Calu3 (cell line): ENCODE measurements around the gene ZG16B. TPM values are rescaled to one million over a fixed set of nuclear protein-coding genes. Genes with fewer than 3 reads are reported as not detected.

ENCODE experiments used
- BruUV-seq: library from RNA; stranded (reverse); fragments of 400-500 nt; replicated peaks from 2 replicates; lab custom pipeline; 2021; lab: Mats Ljungman, UMichigan
- CTCF ChIA-PET: fragments of 300-600 bp; sonication (Branson Sonifier 250); formaldehyde crosslinking; loops from one replicate; lab custom pipeline; 2022; ENCODE audit warnings: antibody characterized with exemption; lab: Charles Lee
- DNase-seq: peaks from one replicate; pipeline ENCODE4 v3.0.0; 2022
- H3K27ac Mint-ChIP-seq: one replicate; pipeline ENCODE4 v1.8.0; 2022; ENCODE audit warnings: mixed read lengths; ENCODE audit not compliant: unreplicated experiment
- H3K27me3 Mint-ChIP-seq: one replicate; pipeline ENCODE4 v1.8.0; 2022; ENCODE audit warnings: mixed read lengths; ENCODE audit not compliant: unreplicated experiment
- H3K36me3 Mint-ChIP-seq: one replicate; pipeline ENCODE4 v1.8.0; 2022; ENCODE audit warnings: mild to moderate bottlenecking, moderate library complexity, mixed read lengths; ENCODE audit not compliant: insufficient read depth, unreplicated experiment
- H3K4me1 Mint-ChIP-seq: one replicate; pipeline ENCODE4 v1.8.0; 2022; ENCODE audit warnings: mild to moderate bottlenecking, low read depth, mixed read lengths; ENCODE audit not compliant: unreplicated experiment
- H3K4me3 Mint-ChIP-seq: one replicate; pipeline ENCODE4 v1.8.0; 2022; ENCODE audit warnings: mild to moderate bottlenecking, low read depth, moderate library complexity, mixed read lengths; ENCODE audit not compliant: unreplicated experiment
- H3K9me3 Mint-ChIP-seq: one replicate; pipeline ENCODE4 v1.8.0; 2022; ENCODE audit warnings: low read depth, mixed read lengths; ENCODE audit not compliant: unreplicated experiment
- intact Hi-C: fragments of 100-400 bp; cut with micrococcal nuclease; formaldehyde crosslinking; loops from one replicate; pipeline ENCODE4 v1.10.0; 2022; ENCODE audit not compliant: unreplicated experiment
- total RNA-seq: library from RNA; stranded (reverse); gene quantifications from 2 replicates; pipeline ENCODE4 v1.2.3, GENCODE V29; 2022
- TF ChIP-seq, protein P1 (sequence below): fragments of 200-600 bp; IDR thresholded peaks from one replicate; pipeline ENCODE4 v1.8.0; 2022; ENCODE audit warnings: antibody characterized with exemption; ENCODE audit not compliant: unreplicated experiment

Gene ZG16B
- total RNA-seq, 1 experiment from 2014 or later = 10.3 TPM

GRCh38 chr16:2817340-2818271, 12.5 kb upstream of the ZG16B start:
- intact Hi-C loops = no loop called here
- CTCF ChIA-PET = no interaction called here
- Mint-ChIP-seq H3K27me3 (no peaks in the 10 kb centered on the region), H3K4me1 (peaks cover 20% of the 10 kb centered on the region), H3K27ac (no peak overlapping the region), H3K4me3 (no peak overlapping the region), H3K9me3 (no peaks in the 10 kb centered on the region), H3K36me3 (no peaks in the 10 kb centered on the region)
- no peak for DNase-seq
- TF ChIP-seq, protein P1, sequence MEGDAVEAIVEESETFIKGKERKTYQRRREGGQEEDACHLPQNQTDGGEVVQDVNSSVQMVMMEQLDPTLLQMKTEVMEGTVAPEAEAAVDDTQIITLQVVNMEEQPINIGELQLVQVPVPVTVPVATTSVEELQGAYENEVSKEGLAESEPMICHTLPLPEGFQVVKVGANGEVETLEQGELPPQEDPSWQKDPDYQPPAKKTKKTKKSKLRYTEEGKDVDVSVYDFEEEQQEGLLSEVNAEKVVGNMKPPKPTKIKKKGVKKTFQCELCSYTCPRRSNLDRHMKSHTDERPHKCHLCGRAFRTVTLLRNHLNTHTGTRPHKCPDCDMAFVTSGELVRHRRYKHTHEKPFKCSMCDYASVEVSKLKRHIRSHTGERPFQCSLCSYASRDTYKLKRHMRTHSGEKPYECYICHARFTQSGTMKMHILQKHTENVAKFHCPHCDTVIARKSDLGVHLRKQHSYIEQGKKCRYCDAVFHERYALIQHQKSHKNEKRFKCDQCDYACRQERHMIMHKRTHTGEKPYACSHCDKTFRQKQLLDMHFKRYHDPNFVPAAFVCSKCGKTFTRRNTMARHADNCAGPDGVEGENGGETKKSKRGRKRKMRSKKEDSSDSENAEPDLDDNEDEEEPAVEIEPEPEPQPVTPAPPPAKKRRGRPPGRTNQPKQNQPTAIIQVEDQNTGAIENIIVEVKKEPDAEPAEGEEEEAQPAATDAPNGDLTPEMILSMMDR = no peak
- BruUV-seq = no TSS peak

DNA sequence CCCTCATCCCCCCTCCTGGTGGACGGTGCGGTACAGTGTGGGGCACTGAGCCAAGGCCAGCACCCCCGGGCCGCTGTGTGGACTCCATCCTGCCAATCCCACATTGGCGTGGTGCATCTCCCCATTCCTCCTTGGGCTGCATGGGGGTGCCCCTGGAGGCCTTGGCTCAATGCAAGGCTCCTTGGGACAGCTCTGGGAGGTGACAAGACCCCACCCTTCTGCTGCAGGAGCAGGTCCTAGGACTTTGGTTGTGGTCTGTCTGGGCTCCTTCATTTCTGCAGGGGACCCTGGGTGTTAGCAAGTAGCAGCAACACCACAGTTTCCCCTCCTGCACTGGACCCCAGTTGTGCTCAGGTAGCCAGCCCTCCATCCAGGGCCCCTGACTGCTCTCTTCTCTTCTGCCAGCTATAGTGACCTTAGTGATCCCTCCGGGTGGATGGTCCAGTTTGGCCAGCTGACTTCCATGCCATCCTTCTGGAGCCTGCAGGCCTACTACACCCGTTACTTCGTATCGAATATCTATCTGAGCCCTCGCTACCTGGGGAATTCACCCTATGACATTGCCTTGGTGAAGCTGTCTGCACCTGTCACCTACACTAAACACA, 11.7 kb upstream of the ZG16B start:
- no peak for DNase-seq
- Mint-ChIP-seq H3K4me3 (no peak overlapping the region), H3K9me3 (no peaks in the 10 kb centered on the region), H3K27me3 (no peaks in the 10 kb centered on the region), H3K27ac (no peak overlapping the region), H3K4me1 (peaks cover 20% of the 10 kb centered on the region), H3K36me3 (no peaks in the 10 kb centered on the region)
- TF ChIP-seq, protein P1 = no peak
- BruUV-seq = no TSS peak
- CTCF ChIA-PET = interaction anchor here (0.6 kb wide), 1 partner anchor 66 kb away, joined by 4 read pairs; the partner anchor contains the start of gene SRRM2
- intact Hi-C loops = no loop called here

GRCh38 chr16:2819179-2819938, 10.7 kb upstream of the ZG16B start:
- no TSS peak for BruUV-seq
- CTCF ChIA-PET = no interaction called here
- intact Hi-C loops = no loop called here
- H3K27ac Mint-ChIP-seq = no peak overlapping the region
- H3K27me3 Mint-ChIP-seq = no peaks in the 10 kb centered on the region
- H3K36me3 Mint-ChIP-seq = no peaks in the 10 kb centered on the region
- DNase-seq = no peak
- TF ChIP-seq, protein P1 = no peak
- no peaks in the 10 kb centered on the region for H3K9me3 Mint-ChIP-seq
- no peak overlapping the region for H3K4me3 Mint-ChIP-seq
- H3K4me1 Mint-ChIP-seq = peaks cover 20% of the 10 kb centered on the region
